Liver (tissue), 3 donors: ENCODE measurements around the gene AGBL4.

Experiments used
- CTCF ChIP-seq: fragments of 150-350 bp; IDR thresholded peaks from 2 replicates; pipeline ENCODE4 v1.5.1; 2017; ENCODE audit warnings: improper control_type of control experiment, low read depth, low read length; ENCODE audit not compliant: missing input control
- EGR1 ChIP-seq, 2 donors: IDR thresholded peaks; 2 replicates each; pipeline ENCODE4 v1.6.1; 2016 to 2018; ENCODE audit warnings: antibody characterized with exemption in 2 of 2, low read depth in 2 of 2
- FOXA1 ChIP-seq: IDR thresholded peaks from 2 replicates; pipeline ENCODE4 v1.6.1; 2016; ENCODE audit warnings: antibody characterized with exemption
- REST ChIP-seq: IDR thresholded peaks from 2 replicates; pipeline ENCODE4 v1.6.1; 2016; ENCODE audit warnings: antibody characterized with exemption, mild to moderate bottlenecking
- RXRA ChIP-seq, 2 donors: IDR thresholded peaks; 2 replicates each; pipeline ENCODE4 v1.6.1; 2017 to 2018; ENCODE audit warnings: antibody characterized with exemption in 2 of 2, mild to moderate bottlenecking in 1 of 2
- donor health status: healthy.
- donor health status: healthy.

GRCh38 chr1:49240709-49241221 is 783.0 kb downstream of the AGBL4 start:
- TF ChIP-seq RXRA (IDR thresholded peaks at IDR 0.05) (no peak), FOXA1 (no peak), CTCF (no peak), REST (no peak), EGR1 (IDR thresholded peaks at IDR 0.05; ENCODE audit: low read depth in 2 of 2) (no peak)
